PC-9 (cell line): ENCODE measurements around the gene CROCC. TPM values are rescaled to one million over a fixed set of nuclear protein-coding genes. Genes with fewer than 3 reads are reported as not detected.

ENCODE experiments used
- BruUV-seq: library from RNA; stranded (reverse); fragments of 400-500 nt; replicated peaks from 2 replicates; lab custom pipeline; 2021; lab: Mats Ljungman, UMichigan
- CTCF ChIA-PET: fragments of 300-600 bp; sonication (Branson Sonifier 250); formaldehyde crosslinking; loops from one replicate; lab custom pipeline; 2022; ENCODE audit warnings: antibody characterized with exemption; lab: Charles Lee
- POLR2A ChIA-PET: fragments of 300-600 bp; sonication (Branson Sonifier 250); formaldehyde crosslinking; loops from one replicate; lab custom pipeline; 2022; ENCODE audit warnings: antibody characterized with exemption; ENCODE audit not compliant: unreplicated experiment; lab: Charles Lee
- DNase-seq, 2 experiments: peaks; one replicate each; pipeline versions ENCODE4 v3.0.0 to v3.0.0-alpha.2; 2015 to 2022; ENCODE audit warnings: mixed read lengths in 1 of 2
- H2AFZ ChIP-seq: fragments of 200-600 bp; sonication (generic); 2 replicates; pipeline ENCODE4 v1.8.1; 2017; ENCODE audit warnings: antibody characterized with exemption
- H3F3A ChIP-seq: fragments of 200-600 bp; sonication (generic); 2 replicates; pipeline ENCODE4 v1.8.1; 2017; ENCODE audit warnings: antibody characterized with exemption, mild to moderate bottlenecking, low read depth; ENCODE audit not compliant: insufficient read depth
- H3K27ac ChIP-seq: fragments of 200-600 bp; sonication (generic); 2 replicates; pipeline ENCODE4 v1.6.1; 2016; ENCODE audit warnings: mixed run types
- H3K27me3 ChIP-seq: fragments of 200-600 bp; sonication (generic); 2 replicates; pipeline ENCODE4 v1.6.1; 2016; ENCODE audit warnings: low read depth, mixed run types; ENCODE audit not compliant: insufficient read depth
- H3K36me3 ChIP-seq: fragments of 200-600 bp; sonication (generic); 2 replicates; pipeline ENCODE4 v1.6.1; 2016; ENCODE audit warnings: low read depth, mixed run types
- H3K4me1 ChIP-seq: fragments of 200-600 bp; sonication (generic); replicated peaks from 2 replicates; pipeline ENCODE4 v1.6.1; 2016; ENCODE audit warnings: mixed run types; ENCODE audit not compliant: insufficient read depth
- H3K4me2 ChIP-seq: fragments of 200-600 bp; sonication (generic); 2 replicates; pipeline ENCODE4 v1.6.1; 2017; ENCODE audit warnings: mixed run types
- H3K4me3 ChIP-seq: fragments of 200-600 bp; sonication (generic); 2 replicates; pipeline ENCODE4 v1.6.1; 2016; ENCODE audit warnings: mixed run types
- H3K79me2 ChIP-seq: fragments of 200-600 bp; sonication (generic); 2 replicates; pipeline ENCODE4 v1.6.1; 2017; ENCODE audit warnings: low read depth, mixed run types
- H3K9me2 ChIP-seq: fragments of 200-600 bp; sonication (generic); 2 replicates; pipeline ENCODE4 v1.8.1; 2017; ENCODE audit warnings: mild to moderate bottlenecking; ENCODE audit not compliant: insufficient read depth
- H3K9me3 ChIP-seq: fragments of 200-600 bp; sonication (generic); 2 replicates; pipeline ENCODE4 v1.8.1; 2016; ENCODE audit warnings: low read depth; ENCODE audit not compliant: insufficient read depth
- H4K20me1 ChIP-seq: fragments of 200-600 bp; sonication (generic); 2 replicates; pipeline ENCODE4 v1.8.1; 2017; ENCODE audit not compliant: insufficient read depth
- EZH2 ChIP-seq: fragments of 200-600 bp; sonication (generic); IDR thresholded peaks from 2 replicates; pipeline ENCODE4 v1.8.0; 2017; ENCODE audit warnings: antibody characterized with exemption, low read depth
- intact Hi-C: fragments of 100-400 bp; cut with micrococcal nuclease; formaldehyde crosslinking; loops from one replicate; pipeline ENCODE4 v1.10.0; 2022; ENCODE audit not compliant: unreplicated experiment
- total RNA-seq: library from RNA; stranded (reverse); gene quantifications from 2 replicates; pipeline ENCODE4 v1.2.3, GENCODE V29; 2021
- TF ChIP-seq, protein P1 (sequence below): fragments of 200-600 bp; sonication (generic); conservative IDR thresholded peaks from 2 replicates; pipeline ENCODE4 v1.6.1; 2017; ENCODE audit warnings: mixed run types, antibody characterized with exemption, mild to moderate bottlenecking, moderate library complexity

CROCC gene
- total RNA-seq, 1 experiment from 2014 or later = 18.9 TPM

DNA sequence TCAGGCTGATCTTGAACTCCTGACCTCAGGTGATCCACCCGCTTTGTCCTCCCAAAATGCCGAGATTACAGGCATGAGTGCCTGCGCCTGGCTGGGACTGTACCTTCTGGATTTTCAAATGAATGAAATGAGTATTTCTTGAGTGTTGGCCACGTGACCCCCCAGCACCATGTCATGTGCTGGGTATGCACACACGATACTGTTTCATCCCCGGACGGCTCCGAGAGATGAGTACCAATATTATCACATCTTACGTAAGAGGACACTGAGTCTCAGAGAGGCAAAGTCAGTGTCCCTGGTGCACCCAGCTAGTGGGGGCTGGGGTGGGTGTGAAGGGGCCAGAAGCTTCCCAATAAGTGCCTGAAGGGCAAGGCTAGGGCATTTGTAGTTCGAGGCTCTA is 780 bp upstream of the CROCC start:
- intact Hi-C loops = no loop called here
- TF ChIP-seq, protein P1, sequence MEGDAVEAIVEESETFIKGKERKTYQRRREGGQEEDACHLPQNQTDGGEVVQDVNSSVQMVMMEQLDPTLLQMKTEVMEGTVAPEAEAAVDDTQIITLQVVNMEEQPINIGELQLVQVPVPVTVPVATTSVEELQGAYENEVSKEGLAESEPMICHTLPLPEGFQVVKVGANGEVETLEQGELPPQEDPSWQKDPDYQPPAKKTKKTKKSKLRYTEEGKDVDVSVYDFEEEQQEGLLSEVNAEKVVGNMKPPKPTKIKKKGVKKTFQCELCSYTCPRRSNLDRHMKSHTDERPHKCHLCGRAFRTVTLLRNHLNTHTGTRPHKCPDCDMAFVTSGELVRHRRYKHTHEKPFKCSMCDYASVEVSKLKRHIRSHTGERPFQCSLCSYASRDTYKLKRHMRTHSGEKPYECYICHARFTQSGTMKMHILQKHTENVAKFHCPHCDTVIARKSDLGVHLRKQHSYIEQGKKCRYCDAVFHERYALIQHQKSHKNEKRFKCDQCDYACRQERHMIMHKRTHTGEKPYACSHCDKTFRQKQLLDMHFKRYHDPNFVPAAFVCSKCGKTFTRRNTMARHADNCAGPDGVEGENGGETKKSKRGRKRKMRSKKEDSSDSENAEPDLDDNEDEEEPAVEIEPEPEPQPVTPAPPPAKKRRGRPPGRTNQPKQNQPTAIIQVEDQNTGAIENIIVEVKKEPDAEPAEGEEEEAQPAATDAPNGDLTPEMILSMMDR = no peak
- TF ChIP-seq EZH2 = no peak
- Histone ChIP-seq H3K4me3 (no peak overlapping the region), H3K4me2 (no peak overlapping the region), H4K20me1 (no peaks in the 10 kb centered on the region), H3K27ac (no peak overlapping the region), H3K36me3 (no peaks in the 10 kb centered on the region), H3K9me2 (no peaks in the 10 kb centered on the region), H3K9me3 (no peaks in the 10 kb centered on the region), H3K27me3 (no peaks in the 10 kb centered on the region), H2AFZ (no peak overlapping the region), H3F3A (no peaks in the 10 kb centered on the region), H3K79me2 (no peaks in the 10 kb centered on the region), H3K4me1 (no peaks in the 10 kb centered on the region)
- DNase-seq = no peak
- ChIA-PET POLR2A (no interaction called here), CTCF (no interaction called here)
- no TSS peak for BruUV-seq

DNA sequence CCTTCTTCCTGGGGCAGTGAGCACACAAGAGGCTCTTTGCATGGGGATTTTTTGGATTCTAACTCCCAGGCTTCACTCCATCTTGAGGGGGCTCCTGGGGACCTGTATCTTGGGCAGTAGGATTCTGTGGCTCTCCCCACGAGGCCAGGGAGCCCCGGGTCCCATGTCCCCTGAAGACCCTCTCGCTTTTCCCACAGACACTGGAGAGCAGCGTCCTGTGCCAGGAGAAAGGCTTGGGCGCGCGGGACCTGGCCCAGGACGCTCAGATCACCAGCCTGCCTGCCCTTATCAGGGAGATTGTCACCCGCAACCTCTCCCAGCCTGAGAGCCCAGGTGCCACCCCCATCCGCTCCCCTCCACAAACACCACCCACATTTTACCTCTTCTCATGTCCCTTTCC is 735 bp downstream of the CROCC start:
- H2AFZ ChIP-seq = no peak overlapping the region
- H3K27ac ChIP-seq = no peak overlapping the region
- BruUV-seq = no TSS peak
- no peak for TF ChIP-seq EZH2
- TF ChIP-seq, protein P1 = no peak
- intact Hi-C loops = no loop called here
- H3K27me3 ChIP-seq = no peaks in the 10 kb centered on the region
- H3K9me2 ChIP-seq = no peaks in the 10 kb centered on the region
- H3K36me3 ChIP-seq = no peaks in the 10 kb centered on the region
- ChIA-PET POLR2A (no interaction called here), CTCF (no interaction called here)
- no peaks in the 10 kb centered on the region for H3K9me3 ChIP-seq
- H3K4me3 ChIP-seq = no peak overlapping the region
- DNase-seq = no peak
- no peaks in the 10 kb centered on the region for H3K4me1 ChIP-seq
- no peaks in the 10 kb centered on the region for H4K20me1 ChIP-seq
- H3F3A ChIP-seq = no peaks in the 10 kb centered on the region
- no peaks in the 10 kb centered on the region for H3K79me2 ChIP-seq
- no peak overlapping the region for H3K4me2 ChIP-seq

DNA sequence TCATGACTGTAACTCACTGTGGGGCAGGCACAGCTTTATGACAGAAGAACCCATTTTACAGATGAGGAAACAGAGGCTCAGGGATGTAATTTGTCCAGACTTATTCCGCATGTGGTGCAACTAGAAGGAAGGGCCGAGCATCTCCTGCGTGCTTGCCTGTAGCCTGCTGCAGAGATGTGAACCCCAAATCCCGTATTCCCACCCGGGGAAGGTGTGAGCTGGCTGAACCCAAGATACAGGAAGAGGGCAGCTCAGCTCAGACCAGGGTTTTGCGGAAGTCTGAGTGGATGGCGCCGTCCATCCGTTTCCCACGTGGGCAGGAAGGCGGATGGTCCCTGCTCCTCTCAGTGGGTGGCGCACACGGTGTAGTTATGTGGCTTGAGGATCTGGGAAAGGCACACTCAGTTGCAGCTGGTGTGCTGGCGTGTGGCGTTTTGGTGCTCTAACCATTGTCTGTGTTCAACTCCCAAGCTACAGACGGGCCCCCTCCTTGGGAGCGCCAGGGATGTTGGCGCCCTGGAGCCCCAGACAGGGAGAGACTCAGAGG is 1.2 kb downstream of the CROCC start:
- no peaks in the 10 kb centered on the region for H3K79me2 ChIP-seq
- ChIA-PET POLR2A (no interaction called here), CTCF (no interaction called here)
- no peak overlapping the region for H2AFZ ChIP-seq
- TF ChIP-seq EZH2 = no peak
- TF ChIP-seq, protein P1 = no peak
- no peak for DNase-seq
- intact Hi-C loops = no loop called here
- no TSS peak for BruUV-seq
- no peaks in the 10 kb centered on the region for H3K36me3 ChIP-seq
- no peak overlapping the region for H3K4me3 ChIP-seq
- H3K4me1 ChIP-seq = no peaks in the 10 kb centered on the region
- H4K20me1 ChIP-seq = no peaks in the 10 kb centered on the region
- H3K27me3 ChIP-seq = no peaks in the 10 kb centered on the region
- no peaks in the 10 kb centered on the region for H3F3A ChIP-seq
- no peaks in the 10 kb centered on the region for H3K9me2 ChIP-seq
- no peaks in the 10 kb centered on the region for H3K9me3 ChIP-seq
- H3K4me2 ChIP-seq = no peak overlapping the region
- H3K27ac ChIP-seq = no peak overlapping the region
